PC-3 (cell line): ENCODE results near the gene APBA1.

Source experiments
- EZH2phosphoT487 ChIP-seq: fragments of 300-600 bp; sonication (generic); IDR thresholded peaks from 2 replicates; pipeline ENCODE4 v1.6.1; 2018; ENCODE audit warnings: mild to moderate bottlenecking, antibody characterized with exemption, low read length, borderline replicate concordance
- TF ChIP-seq, protein P1 (sequence below): fragments of 300-600 bp; sonication (generic); conservative IDR thresholded peaks from 2 replicates; pipeline ENCODE4 v1.5.1; 2017; ENCODE audit warnings: antibody characterized with exemption, low read depth, mild to moderate bottlenecking, low read length

DNA sequence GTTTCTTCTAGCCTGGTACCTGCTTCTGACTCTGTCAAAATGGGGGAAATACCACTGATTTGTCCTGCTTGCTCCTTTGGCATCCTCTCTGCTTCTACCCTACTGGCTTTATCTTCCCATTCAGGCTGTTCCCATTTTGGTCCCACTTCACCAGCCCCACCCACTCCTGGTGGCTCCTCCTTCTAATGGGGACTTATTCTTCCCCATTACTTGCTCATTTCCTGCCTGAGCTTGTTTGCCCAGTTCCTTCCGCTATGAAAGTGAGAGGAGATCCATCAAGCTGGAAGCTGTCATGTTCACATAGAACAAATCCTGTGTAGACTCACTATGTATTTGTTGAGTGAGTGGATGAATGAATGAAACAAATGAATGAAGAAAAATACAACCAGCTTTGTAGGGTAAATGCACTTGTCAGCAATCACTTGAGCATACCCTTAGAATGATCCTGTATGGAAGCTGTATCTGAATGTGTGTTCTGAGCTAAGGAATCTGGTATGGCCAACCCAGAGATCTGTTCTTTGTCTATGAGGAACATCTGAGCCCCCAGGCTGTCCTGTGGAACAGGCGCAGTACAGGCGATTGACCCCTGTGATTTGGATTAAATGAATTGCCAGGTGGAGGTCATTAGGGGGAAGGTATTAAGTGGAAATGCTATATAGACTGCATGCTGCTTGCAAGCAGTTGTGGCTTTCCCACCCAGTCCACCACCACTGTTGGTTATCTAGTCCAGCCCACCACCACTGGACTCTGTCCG lies 89.5 kb downstream of the APBA1 start:
- TF ChIP-seq, protein P1, sequence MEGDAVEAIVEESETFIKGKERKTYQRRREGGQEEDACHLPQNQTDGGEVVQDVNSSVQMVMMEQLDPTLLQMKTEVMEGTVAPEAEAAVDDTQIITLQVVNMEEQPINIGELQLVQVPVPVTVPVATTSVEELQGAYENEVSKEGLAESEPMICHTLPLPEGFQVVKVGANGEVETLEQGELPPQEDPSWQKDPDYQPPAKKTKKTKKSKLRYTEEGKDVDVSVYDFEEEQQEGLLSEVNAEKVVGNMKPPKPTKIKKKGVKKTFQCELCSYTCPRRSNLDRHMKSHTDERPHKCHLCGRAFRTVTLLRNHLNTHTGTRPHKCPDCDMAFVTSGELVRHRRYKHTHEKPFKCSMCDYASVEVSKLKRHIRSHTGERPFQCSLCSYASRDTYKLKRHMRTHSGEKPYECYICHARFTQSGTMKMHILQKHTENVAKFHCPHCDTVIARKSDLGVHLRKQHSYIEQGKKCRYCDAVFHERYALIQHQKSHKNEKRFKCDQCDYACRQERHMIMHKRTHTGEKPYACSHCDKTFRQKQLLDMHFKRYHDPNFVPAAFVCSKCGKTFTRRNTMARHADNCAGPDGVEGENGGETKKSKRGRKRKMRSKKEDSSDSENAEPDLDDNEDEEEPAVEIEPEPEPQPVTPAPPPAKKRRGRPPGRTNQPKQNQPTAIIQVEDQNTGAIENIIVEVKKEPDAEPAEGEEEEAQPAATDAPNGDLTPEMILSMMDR: no peak
- no peak for TF ChIP-seq EZH2phosphoT487
